ENCODE data around the gene CBLC.

The CBLC gene

GRCh38 chr19:44848812-44849447, 71.2 kb downstream of the CBLC start:
- in situ Hi-C loops (cut with MboI; ENCODE audit: low sequenced_read_pairs), result no loop called here
